Hematopoietic multipotent progenitor cell treated with erythropoietin and hydrocortisone succinate and interleukin-3 and kit ligand, for 17 days (in vitro differentiated cells): Measurements from ENCODE around the gene C1orf216.
"Not testable (repeated sequence)": the region's sequence is repeated elsewhere in the genome, so short reads cannot be mapped to it uniquely, and the experiment has no call there.

ENCODE experiments used
- DNase-seq: peaks from one replicate; pipeline ENCODE4 v3.0.0-alpha.2; 2015; ENCODE audit warnings: low spot score

C1orf216 gene

GRCh38 chr1:35706846-35707600 lies 11.7 kb downstream of the C1orf216 start:
- no peak for DNase-seq

GRCh38 chr1:35702508-35702907 lies 16.2 kb downstream of the C1orf216 start:
- no peak for DNase-seq

- DNase-seq, result not testable (repeated sequence)
Observed at GRCh38 chr1:35699152-35699551, 19.5 kb downstream of the C1orf216 start.

- DNase-seq, result no peak
Observed at GRCh38 chr1:35692317-35692716, 26.4 kb downstream of the C1orf216 start.

GRCh38 chr1:35691571-35692220 lies 27.0 kb downstream of the C1orf216 start:
- no peak for DNase-seq

- no peak for DNase-seq
Observed at GRCh38 chr1:35691080-35691479, 27.6 kb downstream of the C1orf216 start.

- not testable (repeated sequence) for DNase-seq
Observed at GRCh38 chr1:35690103-35690502, 28.6 kb downstream of the C1orf216 start.

- DNase-seq, result no peak
Observed at GRCh38 chr1:35688161-35688560, 30.5 kb downstream of the C1orf216 start.

- no peak for DNase-seq
Observed at GRCh38 chr1:35683012-35683411, 35.7 kb downstream of the C1orf216 start.

GRCh38 chr1:35680271-35680670 lies 38.4 kb downstream of the C1orf216 start:
- no peak for DNase-seq

- no peak for DNase-seq
Observed at GRCh38 chr1:35675773-35676172, 42.9 kb downstream of the C1orf216 start.

- DNase-seq, result peak; percentile 27
Observed at GRCh38 chr1:35674111-35674510, 44.6 kb downstream of the C1orf216 start.

GRCh38 chr1:35672116-35672515 lies 46.6 kb downstream of the C1orf216 start:
- no peak for DNase-seq

- DNase-seq, result no peak
Observed at GRCh38 chr1:35668506-35668905, 50.2 kb downstream of the C1orf216 start.

- DNase-seq, result no peak
Observed at GRCh38 chr1:35666916-35667315, 51.8 kb downstream of the C1orf216 start.

GRCh38 chr1:35666216-35666615 lies 52.5 kb downstream of the C1orf216 start:
- DNase-seq, result no peak
